ENCODE measurements around the gene PCDH15. TPM values are rescaled to one million over a fixed set of nuclear protein-coding genes. Genes with fewer than 3 reads are reported as not detected.

PCDH15 gene
- total and polyA plus RNA-seq, 2 of the 4 experiments (the other 2 are of a cell fraction), result not detected

DNA sequence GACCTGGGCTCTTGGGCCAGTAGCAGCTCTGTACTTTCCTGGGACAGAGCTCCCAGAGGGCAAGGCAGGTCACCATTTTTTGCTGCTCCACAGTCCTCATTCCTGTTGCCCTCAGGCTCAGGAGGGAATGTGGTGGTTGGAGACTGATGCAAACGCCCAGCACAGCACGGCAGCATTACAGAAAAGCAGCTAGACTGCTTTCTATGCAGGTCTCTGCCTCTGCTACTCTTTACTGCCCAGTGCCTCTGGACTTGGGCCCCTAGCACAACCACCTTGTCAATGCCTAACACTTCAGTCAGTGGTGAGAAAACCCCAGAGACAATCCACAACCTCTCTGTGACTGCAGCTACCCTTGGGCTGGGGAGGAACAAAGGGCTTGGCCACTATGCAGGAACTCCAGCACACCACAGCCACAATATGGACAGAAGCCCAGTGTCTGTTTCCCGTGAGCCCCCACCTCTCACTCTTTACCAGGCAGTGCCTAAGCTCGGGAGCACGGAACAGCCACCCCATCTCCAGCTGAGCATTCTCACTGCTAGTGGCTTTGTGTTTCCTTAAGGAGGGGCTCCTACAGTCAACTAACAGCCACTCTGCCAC, 790.6 kb downstream of the PCDH15 start:
- Histone ChIP-seq H2BK15ac (ENCODE audit: low read depth, low read length) (no peak overlapping the region), H3K14ac (replicated peaks; ENCODE audit: low read depth, low read length) (no peak overlapping the region), H4K5ac (ENCODE audit: low read depth, low read length) (no peak overlapping the region), H3K4me2 (ENCODE audit: low read depth, low read length) (no peak overlapping the region), H3K56ac (ENCODE audit: extremely low read depth, insufficient read depth, low read length) (no peak overlapping the region), H4K20me1 (ENCODE audit: insufficient read depth, low read length) (no peaks in the 10 kb centered on the region), H3K4me1 (ENCODE audit: control insufficient read depth, insufficient read depth, low read length) (no peaks in the 10 kb centered on the region), H3K27me3 (ENCODE audit: control insufficient read depth, insufficient read depth, low read length) (no peaks in the 10 kb centered on the region), H3K4me3 (ENCODE audit: insufficient read depth, low read depth, low read length) (no peak overlapping the region), H3K23ac (ENCODE audit: low read depth, low read length) (no peak overlapping the region), H3K36me3 (ENCODE audit: control insufficient read depth, insufficient read depth, low read length) (no peaks in the 10 kb centered on the region), H3K79me1 (ENCODE audit: low read depth in 1 of 2, low read length in 2 of 2) (no peaks in the 10 kb centered on the region), H2BK5ac (ENCODE audit: low read depth, low read length, poor library complexity, severe bottlenecking) (no peak overlapping the region), H3K9ac (ENCODE audit: low read depth, low read length) (no peak overlapping the region), H3K4ac (ENCODE audit: low read depth, low read length) (no peak overlapping the region), H4K91ac (ENCODE audit: insufficient read depth, low read depth, low read length) (no peak overlapping the region), H3K18ac (ENCODE audit: low read depth, low read length) (no peak overlapping the region), H3K27ac (ENCODE audit: insufficient read depth, low read length) (no peak overlapping the region), H2BK20ac (ENCODE audit: low read depth, low read length) (no peak overlapping the region), H4K8ac (ENCODE audit: low read depth in 2 of 2, low read length in 2 of 2) (no peak overlapping the region), H2AFZ (replicated peaks; ENCODE audit: low read length, poor library complexity) (no peak overlapping the region), H3K9me3 (ENCODE audit: control insufficient read depth, insufficient read depth, low read length) (peaks cover 7% of the 10 kb centered on the region), H3K9me1 (ENCODE audit: insufficient read depth, low read length) (no peaks in the 10 kb centered on the region), H2AK9ac (replicated peaks; ENCODE audit: low read depth, low read length, poor library complexity) (no peak overlapping the region), H2BK120ac (ENCODE audit: low read depth, low read length) (no peak overlapping the region), H2AK5ac (ENCODE audit: low read depth, low read length) (no peak overlapping the region)
- BruUV-seq (replicated peaks), result no TSS peak
- intact Hi-C loops (cut with micrococcal nuclease) (no loop called here), in situ Hi-C loops (cut with MboI; ENCODE audit: low sequenced_read_pairs) (no loop called here), dilution Hi-C loops (cut with HindIII; ENCODE audit: low sequenced_read_pairs, unreplicated experiment) (no loop called here)
- no peak for DNase-seq
- CTCF ChIA-PET, result interaction anchor here (0.6 kb wide), 1 partner anchor 215 kb away, joined by 7 read pairs; no protein-coding TSS in a partner anchor
- TF ChIP-seq, protein P1, sequence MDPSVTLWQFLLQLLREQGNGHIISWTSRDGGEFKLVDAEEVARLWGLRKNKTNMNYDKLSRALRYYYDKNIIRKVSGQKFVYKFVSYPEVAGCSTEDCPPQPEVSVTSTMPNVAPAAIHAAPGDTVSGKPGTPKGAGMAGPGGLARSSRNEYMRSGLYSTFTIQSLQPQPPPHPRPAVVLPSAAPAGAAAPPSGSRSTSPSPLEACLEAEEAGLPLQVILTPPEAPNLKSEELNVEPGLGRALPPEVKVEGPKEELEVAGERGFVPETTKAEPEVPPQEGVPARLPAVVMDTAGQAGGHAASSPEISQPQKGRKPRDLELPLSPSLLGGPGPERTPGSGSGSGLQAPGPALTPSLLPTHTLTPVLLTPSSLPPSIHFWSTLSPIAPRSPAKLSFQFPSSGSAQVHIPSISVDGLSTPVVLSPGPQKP (IDR thresholded peaks at IDR 0.05; ENCODE audit: borderline replicate concordance, low read depth, low read length), result no peak
- no peak for TF ChIP-seq RFX5 (IDR thresholded peaks at IDR 0.05; ENCODE audit: low read depth, low read length)
- TF ChIP-seq, protein P2, sequence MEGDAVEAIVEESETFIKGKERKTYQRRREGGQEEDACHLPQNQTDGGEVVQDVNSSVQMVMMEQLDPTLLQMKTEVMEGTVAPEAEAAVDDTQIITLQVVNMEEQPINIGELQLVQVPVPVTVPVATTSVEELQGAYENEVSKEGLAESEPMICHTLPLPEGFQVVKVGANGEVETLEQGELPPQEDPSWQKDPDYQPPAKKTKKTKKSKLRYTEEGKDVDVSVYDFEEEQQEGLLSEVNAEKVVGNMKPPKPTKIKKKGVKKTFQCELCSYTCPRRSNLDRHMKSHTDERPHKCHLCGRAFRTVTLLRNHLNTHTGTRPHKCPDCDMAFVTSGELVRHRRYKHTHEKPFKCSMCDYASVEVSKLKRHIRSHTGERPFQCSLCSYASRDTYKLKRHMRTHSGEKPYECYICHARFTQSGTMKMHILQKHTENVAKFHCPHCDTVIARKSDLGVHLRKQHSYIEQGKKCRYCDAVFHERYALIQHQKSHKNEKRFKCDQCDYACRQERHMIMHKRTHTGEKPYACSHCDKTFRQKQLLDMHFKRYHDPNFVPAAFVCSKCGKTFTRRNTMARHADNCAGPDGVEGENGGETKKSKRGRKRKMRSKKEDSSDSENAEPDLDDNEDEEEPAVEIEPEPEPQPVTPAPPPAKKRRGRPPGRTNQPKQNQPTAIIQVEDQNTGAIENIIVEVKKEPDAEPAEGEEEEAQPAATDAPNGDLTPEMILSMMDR (conservative IDR thresholded peaks at IDR 0.05; ENCODE audit: low read depth, low read length), result no peak
- TF ChIP-seq, protein P3, sequence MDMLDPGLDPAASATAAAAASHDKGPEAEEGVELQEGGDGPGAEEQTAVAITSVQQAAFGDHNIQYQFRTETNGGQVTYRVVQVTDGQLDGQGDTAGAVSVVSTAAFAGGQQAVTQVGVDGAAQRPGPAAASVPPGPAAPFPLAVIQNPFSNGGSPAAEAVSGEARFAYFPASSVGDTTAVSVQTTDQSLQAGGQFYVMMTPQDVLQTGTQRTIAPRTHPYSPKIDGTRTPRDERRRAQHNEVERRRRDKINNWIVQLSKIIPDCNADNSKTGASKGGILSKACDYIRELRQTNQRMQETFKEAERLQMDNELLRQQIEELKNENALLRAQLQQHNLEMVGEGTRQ (IDR thresholded peaks at IDR 0.05; ENCODE audit: low read depth, low read length), result no peak
- no peak for TF ChIP-seq CEBPB (IDR thresholded peaks at IDR 0.05; ENCODE audit: low read depth, low read length)
- TF ChIP-seq RCOR1 (IDR thresholded peaks at IDR 0.05; ENCODE audit: insufficient replicate concordance, low read length), result no peak
- TF ChIP-seq FOS (IDR thresholded peaks at IDR 0.05; ENCODE audit: low read depth, low read length), result no peak
- no peak for TF ChIP-seq MAZ (IDR thresholded peaks at IDR 0.05; ENCODE audit: borderline replicate concordance, low read depth, low read length)
- no peak for TF ChIP-seq POLR2A (IDR thresholded peaks at IDR 0.05; ENCODE audit: low read depth, low read length)
- no peak for TF ChIP-seq MXI1 (IDR thresholded peaks at IDR 0.05; ENCODE audit: borderline replicate concordance, low read depth, low read length)
- no peak for TF ChIP-seq RAD21 (IDR thresholded peaks at IDR 0.05; ENCODE audit: low read length)
- TF ChIP-seq BHLHE40 (IDR thresholded peaks at IDR 0.05; ENCODE audit: low read depth, low read length), result no peak
- POLR2A ChIA-PET (ENCODE audit: unreplicated experiment), result no interaction called here
- ATAC-seq (ENCODE audit: low read depth), result no peak
- no CpG with 5 or more reads among the region's 5 CpGs for WGBS, 2 experiments (ENCODE audit: extremely low coverage in 2 of 2, insufficient read length in 1 of 2)

Measured in IMR-90 (cell line).